Cardiac muscle cell (in vitro differentiated cells and primary cell): ENCODE measurements around the gene TMEM164. TPM values are rescaled to one million over a fixed set of nuclear protein-coding genes. Genes with fewer than 3 reads are reported as not detected.

Experiments
- DNase-seq, 2 donors: peaks; one replicate each; pipeline versions ENCODE4 v3.0.0 to v3.0.0-alpha.2; 2010 to 2017; ENCODE audit warnings: low read depth in 1 of 2, low spot score in 1 of 2
- H3K27ac ChIP-seq: fragments of 200-600 bp; sonication (generic); 2 replicates; pipeline ENCODE4 v1.5.1; 2016
- H3K27me3 ChIP-seq: fragments of 200-600 bp; sonication (generic); 2 replicates; pipeline ENCODE4 v1.6.0; 2016; ENCODE audit warnings: control low read depth
- H3K36me3 ChIP-seq: fragments of 200-600 bp; sonication (generic); 2 replicates; pipeline ENCODE4 v1.5.1; 2016; ENCODE audit warnings: control low read depth
- H3K4me1 ChIP-seq: fragments of 200-600 bp; sonication (generic); 2 replicates; pipeline ENCODE4 v1.8.1; 2017; ENCODE audit warnings: low read depth, mild to moderate bottlenecking, mixed run types
- H3K4me3 ChIP-seq: fragments of 200-600 bp; sonication (generic); 2 replicates; pipeline ENCODE4 v1.5.1; 2016; ENCODE audit warnings: mild to moderate bottlenecking
- H3K9me3 ChIP-seq: fragments of 200-600 bp; sonication (generic); 2 replicates; pipeline ENCODE4 v1.5.1; 2017; ENCODE audit warnings: low read depth, mild to moderate bottlenecking, control low read depth
- polyA plus RNA-seq: library from polyadenylated mRNA; unstranded; fragments of >200 nt; fragmentation: Nextera tagmentation; extraction: Ambion mirVana; gene quantifications from 2 replicates; pipeline ENCODE4 v1.2.1, GENCODE V29; 2016
- total RNA-seq: library from RNA; depleted of rRNA; stranded (reverse); fragments of >200 nt; gene quantifications from 2 replicates; pipeline ENCODE4 v1.2.3, GENCODE V29; 2016
- TF ChIP-seq, protein P1 (sequence below): IDR thresholded peaks from 2 replicates; pipeline ENCODE4 v1.5.1; 2012; ENCODE audit warnings: low read depth, mild to moderate bottlenecking, low read length

The TMEM164 gene
- total and polyA plus RNA-seq, 2 experiments from 2014 or later = 6.8 to 70.3 TPM

DNA sequence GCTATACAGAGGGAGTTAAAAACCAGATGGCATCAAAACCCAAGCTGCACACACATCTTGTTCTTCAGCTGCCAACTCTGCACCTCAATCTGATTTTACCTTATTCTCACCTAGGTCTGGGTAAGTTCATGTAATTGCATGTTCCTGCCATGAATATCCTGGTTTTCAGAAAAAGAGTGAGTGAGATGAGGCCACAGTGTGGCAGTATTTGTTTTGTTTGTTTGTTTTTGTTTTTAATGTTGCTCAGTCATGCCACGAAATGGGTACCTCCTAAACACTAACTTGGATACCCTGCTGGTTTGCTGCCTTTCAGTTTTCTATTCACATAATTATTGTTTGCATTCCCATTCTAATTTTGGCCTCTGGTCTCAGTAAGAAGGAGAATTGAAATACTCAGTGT lies 22.5 kb downstream of the TMEM164 start:
- H3K4me1 ChIP-seq = peaks cover 35% of the 10 kb centered on the region
- TF ChIP-seq, protein P1, sequence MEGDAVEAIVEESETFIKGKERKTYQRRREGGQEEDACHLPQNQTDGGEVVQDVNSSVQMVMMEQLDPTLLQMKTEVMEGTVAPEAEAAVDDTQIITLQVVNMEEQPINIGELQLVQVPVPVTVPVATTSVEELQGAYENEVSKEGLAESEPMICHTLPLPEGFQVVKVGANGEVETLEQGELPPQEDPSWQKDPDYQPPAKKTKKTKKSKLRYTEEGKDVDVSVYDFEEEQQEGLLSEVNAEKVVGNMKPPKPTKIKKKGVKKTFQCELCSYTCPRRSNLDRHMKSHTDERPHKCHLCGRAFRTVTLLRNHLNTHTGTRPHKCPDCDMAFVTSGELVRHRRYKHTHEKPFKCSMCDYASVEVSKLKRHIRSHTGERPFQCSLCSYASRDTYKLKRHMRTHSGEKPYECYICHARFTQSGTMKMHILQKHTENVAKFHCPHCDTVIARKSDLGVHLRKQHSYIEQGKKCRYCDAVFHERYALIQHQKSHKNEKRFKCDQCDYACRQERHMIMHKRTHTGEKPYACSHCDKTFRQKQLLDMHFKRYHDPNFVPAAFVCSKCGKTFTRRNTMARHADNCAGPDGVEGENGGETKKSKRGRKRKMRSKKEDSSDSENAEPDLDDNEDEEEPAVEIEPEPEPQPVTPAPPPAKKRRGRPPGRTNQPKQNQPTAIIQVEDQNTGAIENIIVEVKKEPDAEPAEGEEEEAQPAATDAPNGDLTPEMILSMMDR = no peak
- H3K27me3 ChIP-seq = no peaks in the 10 kb centered on the region
- H3K27ac ChIP-seq = no peak overlapping the region
- no peak overlapping the region for H3K4me3 ChIP-seq
- no peaks in the 10 kb centered on the region for H3K9me3 ChIP-seq
- no peaks in the 10 kb centered on the region for H3K36me3 ChIP-seq
- DNase-seq = no peak

DNA sequence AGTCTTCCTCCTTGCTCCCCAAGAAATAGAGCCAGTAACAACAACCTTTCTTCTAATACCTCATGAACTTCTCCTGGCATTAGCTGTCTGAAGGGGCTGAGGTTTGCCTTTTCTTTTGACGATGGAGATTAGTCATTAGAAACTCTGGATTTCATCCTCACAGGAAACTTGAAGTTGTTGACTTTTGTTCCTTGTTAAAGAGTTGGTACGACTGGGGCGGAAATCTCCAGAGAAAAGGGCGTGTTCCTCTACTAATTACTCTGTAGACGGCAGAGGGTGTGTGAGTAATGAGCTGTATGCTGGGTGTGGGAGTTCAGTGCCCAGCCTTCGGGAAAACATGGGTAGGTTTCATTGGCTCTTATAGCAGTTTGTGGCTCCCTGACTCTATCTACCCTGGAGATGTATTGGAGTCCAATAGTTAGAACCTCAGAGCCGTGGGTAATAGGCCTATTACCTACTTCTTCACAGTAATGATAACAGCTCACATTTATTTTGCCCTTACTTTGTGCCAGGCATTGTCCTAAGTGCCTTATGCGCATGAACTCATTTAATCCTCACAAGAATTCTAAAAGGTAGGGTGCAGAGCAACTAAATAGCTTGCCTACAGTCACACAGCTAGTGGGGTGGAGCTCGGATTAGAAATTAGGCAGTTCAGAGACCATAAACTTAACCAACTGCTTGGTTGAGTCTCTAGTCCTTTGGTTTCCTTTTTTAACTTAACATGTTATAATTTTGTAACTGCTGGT lies 23.4 kb downstream of the TMEM164 start:
- H3K4me1 ChIP-seq = peaks cover 29% of the 10 kb centered on the region
- peak in 1 of 2 donors; percentile 42 for DNase-seq
- no peaks in the 10 kb centered on the region for H3K9me3 ChIP-seq
- H3K27me3 ChIP-seq = no peaks in the 10 kb centered on the region
- H3K27ac ChIP-seq = no peak overlapping the region
- no peaks in the 10 kb centered on the region for H3K36me3 ChIP-seq
- TF ChIP-seq, protein P1 = no peak
- H3K4me3 ChIP-seq = no peak overlapping the region

GRCh38 chrX:110032534-110033147 lies 29.7 kb downstream of the TMEM164 start:
- H3K27ac ChIP-seq = no peak overlapping the region
- TF ChIP-seq, protein P1 = no peak
- no peaks in the 10 kb centered on the region for H3K36me3 ChIP-seq
- H3K4me3 ChIP-seq = no peak overlapping the region
- H3K4me1 ChIP-seq = peaks cover 16% of the 10 kb centered on the region
- no peak for DNase-seq
- no peaks in the 10 kb centered on the region for H3K27me3 ChIP-seq
- no peaks in the 10 kb centered on the region for H3K9me3 ChIP-seq

- H3K4me3 ChIP-seq = no peak overlapping the region
- TF ChIP-seq, protein P1 = no peak
- no peaks in the 10 kb centered on the region for H3K36me3 ChIP-seq
- no peak for DNase-seq
- H3K4me1 ChIP-seq = peaks cover 12% of the 10 kb centered on the region
- H3K9me3 ChIP-seq = no peaks in the 10 kb centered on the region
- H3K27ac ChIP-seq = peak overlapping the region; percentile 4
- no peaks in the 10 kb centered on the region for H3K27me3 ChIP-seq
Measured at GRCh38 chrX:110034036-110034435, 31.1 kb downstream of the TMEM164 start.

- Histone ChIP-seq H3K4me3 (no peak overlapping the region), H3K27me3 (no peaks in the 10 kb centered on the region), H3K36me3 (no peaks in the 10 kb centered on the region), H3K4me1 (peaks cover 5% of the 10 kb centered on the region), H3K27ac (no peak overlapping the region), H3K9me3 (no peaks in the 10 kb centered on the region)
- TF ChIP-seq, protein P1 = no peak
- DNase-seq = no peak
Measured at GRCh38 chrX:110036162-110037033, 33.5 kb downstream of the TMEM164 start.
